RKO (cell line): Measurements from ENCODE around the gene LPP.
"Not testable (repeated sequence)": the region's sequence is repeated elsewhere in the genome, so short reads cannot be mapped to it uniquely, and the experiment has no call there.

Experiments used
- DNase-seq: peaks from one replicate; pipeline ENCODE4 v3.0.0-alpha.2; 2016; ENCODE audit warnings: low spot score

Gene LPP

DNA sequence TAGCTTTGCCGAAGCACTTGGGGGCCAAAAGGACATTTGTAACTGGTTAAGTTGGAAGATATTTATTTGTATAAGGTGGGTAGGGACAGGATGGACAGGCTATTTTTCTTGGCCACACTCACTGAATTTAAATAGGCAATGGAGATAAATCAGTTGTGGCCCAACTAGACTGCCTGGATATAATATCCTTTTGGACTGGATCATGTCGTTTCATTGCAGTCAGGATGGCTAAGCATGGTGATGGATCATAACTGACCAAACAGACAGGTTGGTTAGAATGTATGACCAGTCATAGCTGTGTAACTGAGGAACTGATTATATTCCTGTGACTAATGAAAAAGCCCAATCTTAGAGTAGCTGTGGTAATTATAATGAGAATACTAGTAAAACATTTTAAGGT is 284.0 kb downstream of the LPP start:
- peak; percentile 42 for DNase-seq

- no peak for DNase-seq
Observed at GRCh38 chr3:188439080-188439479, 285.1 kb downstream of the LPP start.

- no peak for DNase-seq
Observed at GRCh38 chr3:188440340-188440972, 286.5 kb downstream of the LPP start.

DNA sequence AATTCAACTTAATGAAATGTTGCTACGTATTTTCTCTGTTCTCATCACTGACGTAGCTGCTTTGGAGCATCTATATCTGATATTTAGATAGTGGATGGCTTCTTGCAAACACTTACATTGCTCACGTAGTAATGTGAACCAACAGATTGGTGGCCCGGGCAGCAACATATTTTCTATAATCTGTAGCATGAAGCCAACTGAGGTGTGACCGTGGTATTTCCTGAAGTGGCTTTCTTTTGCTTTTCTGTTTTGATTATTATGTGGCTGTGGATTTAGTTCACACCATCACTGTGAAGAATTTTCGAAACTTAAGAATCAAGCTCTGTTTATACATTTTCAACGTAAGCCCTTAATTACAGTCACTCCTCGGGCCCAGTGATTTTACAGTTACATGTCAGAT is 288.5 kb downstream of the LPP start:
- DNase-seq = no peak

DNA sequence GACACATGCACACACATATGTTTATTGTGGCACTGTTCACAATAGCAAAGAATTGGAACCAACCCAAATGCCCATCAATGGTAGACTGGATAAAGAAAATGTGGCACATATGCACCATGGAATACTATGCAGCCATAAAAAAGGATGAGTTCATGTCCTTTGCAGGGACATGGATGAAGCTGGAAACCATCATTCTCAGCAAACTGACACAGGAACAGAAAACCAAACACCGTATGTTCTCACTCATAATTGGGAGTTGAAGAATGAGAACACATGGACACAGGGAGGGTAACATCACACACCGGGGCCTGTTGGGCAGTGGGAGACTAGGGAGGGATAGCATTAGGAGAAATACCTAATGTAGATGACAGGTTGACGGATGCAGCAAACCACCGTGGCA is 291.2 kb downstream of the LPP start:
- DNase-seq = not testable (repeated sequence)

DNA sequence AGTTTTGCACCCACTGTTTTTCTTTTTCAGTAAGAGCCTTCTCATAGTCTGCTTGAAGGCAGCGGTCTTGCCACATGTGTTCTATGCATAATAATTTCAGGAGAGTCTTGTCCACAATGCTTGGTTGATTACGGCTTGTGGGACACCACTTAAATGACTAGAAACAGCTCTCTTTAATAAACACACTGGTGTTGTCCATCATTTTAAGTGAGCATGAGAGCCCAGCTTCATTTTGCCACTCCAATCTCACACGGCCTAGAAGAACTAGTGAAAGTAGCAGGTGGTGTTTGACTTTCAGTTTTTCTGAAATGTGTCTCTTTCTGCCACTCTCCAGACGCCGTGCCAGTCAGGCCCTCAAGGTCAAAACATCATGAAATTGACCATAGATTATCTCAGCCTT is 292.1 kb downstream of the LPP start:
- no peak for DNase-seq

DNA sequence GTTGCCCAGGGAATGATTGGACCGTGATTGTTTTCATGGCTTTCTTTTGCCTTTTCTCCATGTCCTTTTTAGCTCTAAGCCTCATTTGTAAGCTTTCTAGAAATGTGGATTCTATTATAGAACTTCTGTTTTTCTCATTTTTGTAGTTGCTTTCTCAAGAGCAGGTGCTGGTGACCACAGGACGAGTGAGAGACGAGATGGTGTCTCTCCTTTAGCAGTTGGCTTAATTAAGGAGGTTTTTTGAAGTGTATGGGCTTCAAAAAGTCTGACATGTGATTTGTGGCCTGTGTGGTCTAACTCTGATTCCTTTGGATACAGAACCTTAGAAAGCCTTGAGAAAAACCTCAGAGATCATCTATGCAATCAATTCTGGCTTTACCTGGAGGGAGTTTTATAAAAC is 292.8 kb downstream of the LPP start:
- no peak for DNase-seq

DNA sequence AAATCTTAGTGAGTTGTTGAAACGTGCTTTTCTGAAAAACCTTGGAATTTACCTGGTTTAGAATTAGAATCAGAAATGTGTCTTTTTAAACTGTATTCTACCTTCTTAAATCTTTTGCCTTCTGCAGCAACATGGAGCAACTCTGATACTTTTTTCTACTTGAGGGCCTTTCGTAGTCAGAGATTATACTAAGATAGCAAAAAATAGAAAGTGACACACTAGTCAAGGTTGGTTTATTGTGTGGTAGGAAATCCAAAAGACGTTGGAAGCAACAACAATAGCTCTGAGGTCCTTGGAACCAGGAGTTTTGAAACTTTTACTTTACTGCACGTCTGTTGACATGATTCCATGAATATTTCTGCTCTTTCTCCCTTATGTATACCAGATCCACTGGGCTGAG is 294.9 kb downstream of the LPP start:
- no peak for DNase-seq

- no peak for DNase-seq
Observed at GRCh38 chr3:188449421-188449820, 295.5 kb downstream of the LPP start.

- DNase-seq = no peak
Observed at GRCh38 chr3:188452158-188452772, 298.3 kb downstream of the LPP start.

GRCh38 chr3:188453431-188454384 is 299.8 kb downstream of the LPP start:
- DNase-seq = no peak

DNA sequence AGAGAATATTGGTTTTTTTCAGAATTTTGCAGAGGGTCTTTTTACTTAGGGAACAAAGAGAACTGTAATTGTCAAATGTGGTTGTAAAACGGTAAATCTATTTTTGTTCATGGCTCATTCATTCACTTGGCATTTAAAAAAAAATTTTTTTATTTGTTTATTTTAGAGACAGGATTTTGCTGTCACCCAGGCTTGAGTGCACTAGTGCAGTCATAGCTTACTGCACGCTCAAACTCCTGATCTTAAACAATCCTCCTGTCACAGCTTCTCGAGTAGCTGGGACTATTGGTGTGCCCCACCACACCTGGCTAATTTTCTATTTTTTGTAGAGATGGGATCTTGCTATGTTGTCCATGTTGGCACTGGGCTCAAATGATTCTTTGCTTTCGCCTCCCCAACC is 301.8 kb downstream of the LPP start:
- no peak for DNase-seq

DNA sequence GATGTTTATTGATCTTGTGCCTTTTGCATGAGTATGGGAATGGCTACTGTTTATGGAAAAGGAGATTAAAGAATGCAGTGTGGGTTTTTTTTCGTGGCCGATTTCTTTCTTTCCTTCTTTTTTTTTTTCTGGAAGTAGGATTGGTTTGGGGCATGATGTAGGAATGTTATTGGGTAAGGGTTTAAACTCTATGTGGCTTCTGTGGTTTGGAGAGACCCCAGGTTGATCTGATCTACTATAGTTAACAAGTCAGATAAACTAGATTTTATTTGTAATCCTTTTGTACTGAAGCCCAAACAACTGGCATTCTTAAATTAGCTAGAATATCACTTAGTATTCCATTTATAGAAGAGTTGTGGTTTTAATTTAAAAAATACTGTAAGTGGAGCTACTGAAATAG is 304.8 kb downstream of the LPP start:
- no peak for DNase-seq

DNA sequence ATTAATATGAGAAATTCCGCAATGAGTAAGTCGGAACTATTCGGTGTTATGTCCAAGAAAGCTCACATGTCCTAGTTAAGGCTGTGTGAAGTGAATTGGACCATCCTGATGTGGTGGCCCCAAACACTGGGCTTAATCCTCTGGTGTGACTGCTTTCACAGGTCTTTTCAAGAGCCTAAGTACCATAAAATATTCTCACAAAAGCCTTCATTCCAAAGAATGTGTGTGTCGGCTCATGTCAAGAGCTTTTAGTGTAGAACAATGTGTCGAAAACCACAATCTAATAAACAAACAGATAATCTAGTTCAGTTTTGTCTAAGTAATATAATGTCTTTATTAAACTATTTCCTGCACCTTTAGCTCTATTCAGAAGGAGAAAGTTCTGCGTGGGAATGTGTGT is 311.4 kb downstream of the LPP start:
- DNase-seq = no peak

- DNase-seq = no peak
Observed at GRCh38 chr3:188468196-188468595, 314.2 kb downstream of the LPP start.

GRCh38 chr3:188468662-188469061 is 314.7 kb downstream of the LPP start:
- DNase-seq = no peak

GRCh38 chr3:188469228-188469885 is 315.4 kb downstream of the LPP start:
- no peak for DNase-seq

DNA sequence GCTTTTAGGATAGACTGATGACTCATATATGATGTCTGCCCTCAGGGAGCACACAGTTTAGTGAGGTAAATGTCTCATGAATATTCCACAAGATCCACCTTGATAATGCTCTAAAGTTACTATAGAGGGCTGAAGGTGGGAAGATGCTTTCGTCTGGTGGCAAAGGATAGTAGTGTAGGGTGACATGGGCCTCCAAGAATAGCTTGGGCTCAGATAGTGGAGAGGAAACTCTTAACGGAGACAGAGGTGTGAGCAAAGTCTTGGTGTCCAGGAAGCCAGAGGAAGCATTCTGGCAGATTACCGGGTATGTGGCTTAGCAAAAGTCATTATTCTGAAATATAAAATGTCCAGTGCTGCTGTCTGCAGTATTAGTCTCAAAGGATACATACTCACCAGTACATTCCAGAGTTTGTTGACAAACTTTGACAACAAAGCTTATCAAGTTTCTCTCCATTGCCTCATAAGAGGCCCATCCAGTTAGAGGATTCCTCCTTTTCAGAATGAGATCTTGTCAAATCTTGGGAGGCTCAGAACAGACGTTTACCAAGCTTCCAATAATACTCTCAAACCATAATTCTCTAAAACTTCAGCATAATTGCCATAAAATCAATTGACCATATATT is 316.7 kb downstream of the LPP start:
- DNase-seq = no peak

DNA sequence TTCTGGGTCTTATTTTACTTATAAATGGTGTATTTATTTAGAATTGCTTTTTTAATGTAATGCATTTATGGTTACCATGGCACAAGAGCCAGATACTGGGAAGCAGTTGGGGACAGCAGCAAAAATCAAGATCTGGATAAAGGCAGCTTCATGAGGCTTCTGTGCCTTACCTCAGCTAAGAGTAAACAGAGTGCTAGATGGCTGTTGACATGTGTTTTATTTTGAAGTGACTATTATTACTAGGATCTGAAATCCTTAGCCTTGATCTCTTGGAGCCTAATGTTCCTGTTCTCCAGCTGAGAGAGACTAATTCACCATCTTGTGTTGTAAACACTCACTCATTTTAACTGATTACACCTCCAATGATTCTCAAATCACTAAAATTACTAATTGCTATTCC is 317.8 kb downstream of the LPP start:
- no peak for DNase-seq

DNA sequence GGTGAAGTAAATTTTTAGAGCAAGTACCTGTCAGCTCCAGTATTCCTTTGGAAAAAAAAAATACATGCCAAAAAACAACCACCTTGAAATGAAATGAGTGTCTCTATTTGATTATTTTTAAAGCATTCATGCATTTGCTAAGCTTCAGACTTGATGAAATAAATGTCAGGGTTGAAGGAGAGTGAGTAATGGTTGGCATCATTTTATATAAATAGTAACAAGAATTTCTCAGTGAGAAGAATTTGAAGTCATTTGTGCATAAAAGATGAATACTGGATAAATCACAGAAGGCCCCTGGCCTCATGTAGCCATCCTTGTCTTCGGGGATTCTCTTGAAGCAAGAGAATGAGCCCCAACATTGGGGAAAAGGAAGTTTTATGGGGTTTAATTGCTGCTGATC is 318.4 kb downstream of the LPP start:
- DNase-seq = no peak

DNA sequence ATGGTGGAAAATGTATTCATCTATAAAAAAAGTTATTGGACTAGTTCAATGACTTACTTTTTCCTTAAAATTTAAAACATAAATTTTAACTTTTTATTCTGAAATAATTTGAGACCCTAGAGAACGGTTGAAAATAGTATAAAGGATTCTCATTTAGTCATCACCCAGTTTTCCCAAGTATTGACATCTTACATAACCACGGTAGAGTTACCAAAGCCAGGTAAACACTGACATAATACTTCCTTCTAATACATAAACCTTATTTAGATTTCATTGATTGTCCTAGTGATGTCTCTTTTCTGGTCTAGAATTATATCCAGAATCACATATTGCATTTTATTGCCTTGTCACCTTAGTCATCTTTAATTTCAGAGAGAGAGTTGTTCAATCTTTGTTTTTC is 319.1 kb downstream of the LPP start:
- no peak for DNase-seq
